ENCODE results near the gene RNF182.
"Not testable (repeated sequence)": the region's sequence is repeated elsewhere in the genome, so short reads cannot be mapped to it uniquely, and the experiment has no call there.

RNF182 gene

DNA sequence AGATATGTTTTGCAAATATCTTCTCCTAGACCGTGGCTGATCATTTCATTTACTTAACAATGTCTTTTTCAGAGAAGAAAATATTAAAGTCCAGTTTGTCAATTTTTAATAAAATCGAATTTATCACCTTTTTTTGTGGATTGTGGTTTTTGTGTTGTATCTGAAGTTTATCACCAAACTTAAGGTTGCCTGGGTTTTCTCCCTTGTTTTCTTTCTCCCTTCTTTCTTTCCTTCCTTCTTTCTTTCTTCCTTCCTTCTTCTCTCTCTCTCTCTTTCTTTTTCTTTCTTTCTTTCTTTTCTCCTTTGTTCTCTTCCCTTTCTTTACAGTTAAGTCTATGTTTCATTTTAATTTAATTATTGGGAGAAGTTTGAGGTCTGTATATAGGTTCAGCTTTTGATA, 68.7 kb downstream of the RNF182 start:
- DNase-seq (ENCODE audit: insufficient read length, low spot score) (no peak), FAIRE-seq (no peak)

DNA sequence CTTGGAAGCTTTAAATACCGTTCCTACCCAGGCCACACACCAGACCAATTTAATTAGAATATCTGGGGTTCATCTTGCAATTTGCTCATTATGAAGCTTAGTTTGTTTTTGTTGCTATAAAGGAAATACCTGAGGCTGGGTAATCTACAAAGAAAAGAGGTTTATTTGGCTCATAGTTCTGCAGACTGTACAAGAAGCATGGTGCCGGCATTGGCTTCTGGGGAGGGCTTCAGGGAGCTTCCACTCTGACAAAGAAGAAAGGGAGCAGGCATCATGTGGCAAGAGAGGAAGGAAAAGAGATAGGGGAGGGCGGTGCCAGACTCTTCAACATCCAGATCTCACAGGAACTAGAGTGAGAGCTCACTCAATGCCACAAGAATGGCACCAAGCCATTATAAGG, 73.6 kb downstream of the RNF182 start:
- DNase-seq (ENCODE audit: insufficient read length, low spot score) (no peak), FAIRE-seq (no peak)

DNA sequence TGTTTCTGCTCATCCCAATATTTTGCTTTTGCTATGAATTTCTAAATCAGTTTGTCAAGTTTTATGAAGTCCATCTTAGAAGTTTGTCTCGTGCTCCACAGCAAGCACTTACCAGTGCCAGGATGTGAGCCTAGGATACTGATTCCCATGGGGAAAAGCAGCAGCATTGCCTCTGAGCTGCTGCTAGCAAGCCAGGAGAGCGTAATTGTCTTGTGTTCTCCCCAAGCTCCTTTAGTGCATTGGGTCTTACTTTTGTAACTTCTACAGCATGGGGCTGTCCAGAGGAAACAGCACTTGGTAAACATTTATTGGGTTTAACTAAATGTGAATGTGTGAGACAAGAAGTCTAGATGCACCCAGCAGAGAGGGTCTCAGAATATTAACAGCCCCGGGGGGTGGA, 76.1 kb downstream of the RNF182 start:
- FAIRE-seq (no peak), DNase-seq (ENCODE audit: insufficient read length, low spot score) (no peak)

DNA sequence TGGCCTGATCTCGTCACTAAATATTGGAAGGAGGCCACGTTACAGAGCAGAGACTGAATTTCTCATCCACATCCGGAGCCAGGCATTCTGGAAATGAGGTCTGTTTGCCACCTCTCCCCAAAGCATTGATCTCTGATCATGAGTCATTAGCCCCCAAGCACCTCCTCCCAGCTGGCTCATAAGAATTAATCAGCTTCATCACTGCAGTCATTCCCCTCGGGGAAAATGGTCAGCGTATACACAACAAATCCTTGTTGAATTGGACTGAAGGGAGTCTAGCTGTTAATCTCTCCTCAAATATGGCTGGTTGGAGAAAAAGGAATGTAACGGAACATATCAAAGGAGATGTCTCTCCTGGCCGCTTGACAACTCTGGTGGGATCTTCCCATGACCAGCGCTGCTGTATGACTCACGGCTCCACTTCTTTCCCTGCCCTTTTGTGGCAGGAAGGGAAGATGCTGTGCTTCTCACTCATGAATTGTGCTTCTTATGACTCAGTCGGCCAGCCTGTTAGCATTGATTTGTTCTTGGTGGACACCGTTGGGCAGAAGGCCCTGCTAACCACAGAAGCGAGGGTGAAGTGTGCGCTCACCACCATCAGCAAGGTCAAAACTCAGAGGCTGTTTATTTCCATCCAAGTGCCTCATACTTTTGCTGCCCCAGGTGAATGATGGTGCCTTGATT, 76.7 kb downstream of the RNF182 start:
- FAIRE-seq = no peak

DNA sequence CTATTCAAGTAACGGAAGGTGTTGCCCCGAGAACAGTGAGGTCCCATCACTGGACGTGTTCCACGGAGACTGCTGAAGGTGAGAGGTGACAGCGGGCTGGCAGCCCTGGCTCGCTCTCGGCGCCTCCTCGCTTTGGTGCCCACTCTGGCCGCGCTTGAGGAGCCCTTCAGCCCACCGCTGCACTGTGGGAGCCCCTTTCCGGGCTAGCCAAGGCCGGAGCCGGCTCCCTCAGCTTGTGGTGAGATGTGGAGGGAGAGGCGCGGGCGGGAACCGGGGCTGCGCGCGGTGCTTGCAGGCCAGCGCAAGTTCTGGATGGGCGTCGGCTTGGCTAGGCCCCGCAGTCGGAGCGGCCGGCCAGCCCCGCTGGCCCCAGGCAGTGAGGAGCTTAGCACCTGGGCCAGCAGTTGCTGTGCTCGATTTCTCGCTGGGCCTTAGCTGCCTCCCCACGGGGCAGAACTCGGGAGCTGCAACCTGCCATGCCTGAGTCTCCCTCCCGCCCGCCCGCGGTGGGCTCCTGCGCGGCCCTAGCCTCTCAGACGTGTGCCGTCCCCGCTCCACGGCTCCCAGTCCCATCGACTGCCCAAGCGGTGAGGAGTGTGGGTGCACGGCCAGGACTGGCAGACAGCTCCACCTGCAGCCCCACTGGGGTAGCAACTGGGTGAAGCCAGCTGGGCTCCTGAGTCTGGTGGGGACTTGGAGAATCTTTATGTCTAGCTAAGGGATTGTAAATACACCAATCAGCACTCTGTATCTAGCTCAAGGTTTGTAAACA, 77.6 kb downstream of the RNF182 start:
- FAIRE-seq (no peak), DNase-seq (ENCODE audit: insufficient read length, low spot score) (no peak)

More for the DNA sequence above, 76.7 kb downstream of the RNF182 start:
- no peak for DNase-seq (ENCODE audit: insufficient read length, low spot score)

DNA sequence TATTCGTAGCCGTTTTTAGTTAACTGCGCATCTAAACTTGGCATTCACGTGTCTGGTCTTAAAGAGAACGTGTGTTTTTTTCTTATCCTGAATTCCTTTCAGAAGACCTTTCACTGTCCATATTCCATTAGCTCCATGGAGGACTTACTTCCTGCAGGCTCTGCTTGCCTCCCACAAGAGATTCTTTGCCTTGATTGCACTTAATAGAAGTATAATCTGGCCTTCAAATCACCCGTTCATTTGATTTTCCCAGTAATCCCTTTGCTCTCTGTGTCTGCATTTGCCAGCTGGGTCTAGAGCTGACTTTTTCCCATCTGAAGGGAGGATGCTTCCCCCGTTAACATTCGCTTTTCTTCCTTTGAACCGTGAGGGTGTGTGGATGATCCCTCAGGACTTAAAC, 79.5 kb downstream of the RNF182 start:
- no peak for DNase-seq (ENCODE audit: insufficient read length, low spot score)
- no peak for FAIRE-seq

DNA sequence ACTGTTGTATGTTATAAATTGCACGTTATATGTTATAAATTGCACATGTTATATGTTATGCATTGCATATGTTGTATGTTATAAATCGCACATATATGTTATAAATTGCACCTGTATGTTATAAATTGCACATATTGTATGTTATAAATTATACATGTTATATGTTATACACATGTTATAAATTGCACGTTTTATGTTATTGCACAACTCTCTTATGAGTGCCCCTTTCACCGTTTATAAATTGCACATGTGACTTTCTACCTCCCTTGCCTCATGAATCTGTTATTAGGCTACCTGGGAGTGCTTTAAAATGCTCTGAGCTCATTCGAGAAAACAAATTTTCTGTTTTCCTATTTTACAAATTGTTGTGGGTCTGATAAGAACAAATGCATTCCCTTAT, 84.1 kb downstream of the RNF182 start:
- DNase-seq (ENCODE audit: insufficient read length, low spot score) (no peak), FAIRE-seq (no peak)

DNA sequence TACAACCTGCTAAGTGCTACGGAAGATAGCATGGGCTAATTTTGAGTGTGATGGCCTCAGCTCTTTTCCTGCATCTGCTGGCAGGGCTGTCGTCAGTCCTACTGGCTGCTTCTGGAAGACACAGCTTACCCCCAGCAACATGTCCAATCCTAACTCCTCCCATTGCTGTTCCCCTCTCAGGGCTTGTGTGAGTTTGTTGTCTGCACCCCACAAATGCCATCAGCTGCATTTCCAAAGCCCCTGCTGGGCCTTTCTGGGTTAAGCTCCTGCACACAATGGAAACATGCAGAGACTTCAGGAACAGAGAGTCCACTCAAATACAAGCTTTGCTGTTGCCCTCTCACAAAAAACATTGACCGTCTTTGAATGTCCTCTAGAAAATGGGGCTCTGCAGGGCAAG, 84.7 kb downstream of the RNF182 start:
- no peak for FAIRE-seq
- no peak for DNase-seq (ENCODE audit: insufficient read length, low spot score)

DNA sequence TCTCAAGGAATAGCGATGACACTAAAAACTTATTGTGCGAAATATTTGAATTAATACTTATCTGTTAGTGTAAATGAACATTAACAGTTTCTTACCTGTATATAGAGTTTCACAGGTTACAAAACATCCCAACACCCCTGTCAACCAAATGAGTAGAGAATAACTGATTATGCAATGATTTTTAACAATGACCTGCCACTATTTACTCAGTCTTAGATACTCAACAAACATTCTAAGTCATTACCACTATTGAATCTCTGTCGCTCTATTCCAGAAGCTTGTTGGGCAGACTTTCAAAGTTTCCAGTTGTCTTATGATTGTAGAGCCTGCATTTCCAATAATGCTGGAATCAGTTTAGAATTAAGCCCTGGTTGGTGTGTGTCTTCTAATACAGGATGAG, 85.5 kb downstream of the RNF182 start:
- FAIRE-seq (no peak), DNase-seq (ENCODE audit: insufficient read length, low spot score) (no peak)

DNA sequence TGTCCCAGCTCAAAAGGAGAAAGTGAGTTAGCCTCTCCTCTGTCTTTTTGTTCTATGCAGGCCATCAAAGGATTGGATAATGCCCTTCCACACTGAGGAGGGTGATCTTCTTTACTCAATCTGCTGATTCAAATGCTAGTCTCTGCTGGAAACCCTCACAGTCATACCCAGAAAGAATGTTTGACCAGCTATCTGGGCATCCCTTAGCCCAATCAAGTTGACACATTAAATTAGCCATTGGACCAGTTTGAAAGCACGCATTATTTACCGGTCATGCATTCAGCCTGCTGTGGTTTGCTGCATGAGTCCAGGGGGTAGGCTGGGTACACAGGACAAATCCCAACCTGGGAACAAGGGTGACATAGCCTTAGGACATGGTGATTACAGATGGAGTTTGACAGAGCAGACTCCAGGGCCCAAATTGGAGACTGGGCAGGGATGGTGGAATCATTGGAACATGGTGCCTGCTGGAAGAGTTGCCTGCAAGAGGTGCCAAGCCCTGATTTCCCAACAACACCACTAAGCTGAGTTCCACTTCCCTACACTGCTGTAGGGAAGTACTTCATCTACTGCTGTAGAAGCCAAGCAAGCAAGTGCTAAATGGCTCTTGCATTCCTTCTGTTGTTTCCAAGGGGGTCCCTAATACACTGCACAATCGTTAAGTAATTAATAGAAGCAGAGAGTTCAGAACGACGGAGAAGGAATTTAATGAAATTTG, 87.7 kb downstream of the RNF182 start:
- DNase-seq (ENCODE audit: insufficient read length, low spot score) = no peak
- no peak for FAIRE-seq

DNA sequence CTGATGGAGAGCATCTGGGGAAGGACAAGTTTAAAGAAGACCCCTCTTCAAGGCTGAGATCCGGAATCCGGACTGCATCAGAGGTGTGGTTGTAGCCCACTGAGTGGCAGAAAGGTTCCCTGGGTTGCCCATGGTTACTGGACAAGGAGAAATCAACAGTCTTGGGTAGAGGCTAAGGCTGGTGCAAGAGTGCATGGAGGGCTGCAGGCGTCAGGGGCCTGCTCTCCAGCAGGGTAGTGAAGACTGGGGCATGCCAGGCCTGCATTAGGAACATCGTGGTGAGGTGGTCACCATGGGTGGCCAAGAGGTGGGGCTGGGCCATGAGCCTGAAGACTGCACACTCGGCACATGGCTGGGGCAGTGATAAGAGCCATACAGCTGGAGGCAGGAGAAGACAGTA, 91.2 kb downstream of the RNF182 start:
- no peak for FAIRE-seq

DNA sequence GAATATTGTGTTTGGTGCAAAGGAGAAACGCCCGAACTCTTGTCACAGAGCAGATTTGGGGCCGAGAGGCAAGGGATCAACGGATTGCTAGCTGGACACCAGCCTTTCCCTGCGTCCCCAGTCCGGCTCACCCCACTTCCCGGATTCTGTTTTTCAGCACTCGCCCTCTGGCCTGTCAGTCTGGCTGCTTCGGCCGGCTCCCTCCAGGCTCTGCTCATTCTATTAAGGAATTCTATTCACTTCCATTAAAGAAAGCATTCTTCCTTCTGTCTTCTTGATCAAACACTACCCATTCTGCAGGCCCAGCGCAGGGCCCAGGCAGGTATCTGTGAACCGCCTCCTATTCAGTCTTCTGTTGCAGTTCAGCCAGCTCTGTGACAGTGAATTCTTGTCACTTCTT, 91.7 kb downstream of the RNF182 start:
- no peak for DNase-seq (ENCODE audit: insufficient read length, low spot score)

More for the DNA sequence above, 91.2 kb downstream of the RNF182 start:
- no peak for DNase-seq (ENCODE audit: insufficient read length, low spot score)

DNA sequence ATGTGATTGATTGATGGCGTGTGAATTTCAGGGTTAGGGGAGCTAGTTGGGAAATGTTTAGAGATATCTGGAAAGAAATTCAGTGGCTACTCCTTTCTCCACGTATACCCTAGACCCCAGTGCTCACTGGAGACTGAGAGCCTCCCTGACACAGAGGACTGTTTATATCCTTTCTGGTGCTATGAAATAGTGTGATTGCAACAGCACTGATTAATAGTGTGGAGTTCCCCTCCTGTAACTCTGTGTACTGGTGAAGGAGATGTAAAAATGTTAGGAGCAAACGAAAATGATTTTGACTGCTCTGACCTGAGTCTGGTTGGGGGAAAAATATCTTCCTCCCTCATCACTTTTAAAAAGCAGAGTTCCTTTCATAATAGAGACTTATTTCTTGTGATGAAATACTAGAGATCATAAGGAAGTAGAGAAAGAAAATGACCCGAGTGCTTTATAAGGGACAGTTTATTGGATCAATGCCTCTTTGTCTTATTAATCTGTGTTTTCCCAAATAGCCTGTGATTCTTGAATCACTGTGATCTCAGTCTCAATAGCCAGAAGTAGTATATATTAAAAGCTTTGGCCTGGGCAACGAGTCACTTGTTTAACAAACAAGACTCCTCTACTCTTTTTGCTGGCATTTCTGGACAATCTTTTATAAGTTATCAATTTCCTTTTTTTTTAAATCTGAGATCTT, 92.3 kb downstream of the RNF182 start:
- no peak for DNase-seq (ENCODE audit: insufficient read length, low spot score)
- FAIRE-seq = no peak

More for the DNA sequence above, 91.7 kb downstream of the RNF182 start:
- FAIRE-seq = no peak

DNA sequence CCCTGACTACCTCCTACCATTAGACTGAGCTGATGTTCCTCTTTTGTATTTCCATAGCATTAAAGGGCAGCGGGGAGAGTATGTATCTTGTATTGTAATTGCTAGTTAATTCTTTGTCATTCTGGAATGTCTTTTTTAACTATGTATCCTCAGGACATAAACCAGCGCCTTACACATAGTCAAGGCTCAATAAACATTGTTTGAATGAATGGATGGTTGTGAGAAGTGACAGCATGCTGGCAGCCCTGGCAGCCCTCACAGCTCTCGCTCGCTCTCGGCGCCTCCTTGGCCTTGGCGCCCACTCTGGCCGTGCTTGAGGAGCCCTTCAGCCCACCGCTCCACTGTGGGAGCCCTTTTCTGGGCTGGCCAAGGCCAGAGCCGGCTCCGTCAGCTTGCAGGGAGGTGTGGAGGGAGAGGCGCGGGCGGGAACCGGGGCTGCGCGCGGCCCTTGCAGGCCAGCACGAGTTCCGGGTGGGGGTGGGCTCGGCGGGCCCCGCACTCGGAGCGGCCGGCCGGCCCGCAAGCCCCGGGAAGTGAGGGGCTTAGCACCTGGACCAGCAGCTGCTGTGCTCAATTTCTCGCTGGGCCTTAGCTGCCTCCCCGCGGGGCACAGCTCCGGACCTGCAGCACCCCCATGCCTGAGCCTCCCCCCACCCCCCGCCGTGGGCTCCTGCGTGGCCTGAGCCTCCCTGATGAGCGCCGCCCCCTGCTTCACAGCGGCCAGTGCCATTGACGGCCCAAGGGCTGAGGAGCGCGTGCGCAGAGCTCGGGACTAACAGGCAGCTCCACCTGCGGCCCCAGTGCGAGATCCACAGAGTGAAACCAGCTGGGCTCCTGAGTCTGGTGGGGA, 93.1 kb downstream of the RNF182 start:
- DNase-seq (ENCODE audit: insufficient read length, low spot score) = no peak

DNA sequence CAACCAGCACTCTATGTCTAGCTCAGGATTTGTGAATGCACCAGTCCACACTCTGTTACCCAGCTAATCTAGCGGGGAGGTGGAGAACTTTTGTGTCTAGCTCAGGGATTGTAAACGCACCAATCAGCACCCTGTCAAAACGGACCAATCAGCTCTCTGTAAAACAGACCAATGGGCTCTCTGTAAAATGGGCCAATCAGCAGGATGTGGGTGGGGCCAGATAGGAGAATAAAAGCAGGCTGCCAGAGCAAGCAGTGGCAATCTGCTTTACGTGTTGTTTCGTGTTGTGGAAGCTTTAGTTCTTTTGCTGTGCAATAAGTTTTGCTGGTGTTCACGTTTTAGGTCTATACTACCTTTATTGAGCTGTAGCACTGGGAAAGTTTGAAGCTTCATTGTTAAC, 93.8 kb downstream of the RNF182 start:
- not testable (repeated sequence) for FAIRE-seq; DNase-seq (ENCODE audit: insufficient read length, low spot score)

More for the DNA sequence above, 93.1 kb downstream of the RNF182 start:
- FAIRE-seq = no peak

DNA sequence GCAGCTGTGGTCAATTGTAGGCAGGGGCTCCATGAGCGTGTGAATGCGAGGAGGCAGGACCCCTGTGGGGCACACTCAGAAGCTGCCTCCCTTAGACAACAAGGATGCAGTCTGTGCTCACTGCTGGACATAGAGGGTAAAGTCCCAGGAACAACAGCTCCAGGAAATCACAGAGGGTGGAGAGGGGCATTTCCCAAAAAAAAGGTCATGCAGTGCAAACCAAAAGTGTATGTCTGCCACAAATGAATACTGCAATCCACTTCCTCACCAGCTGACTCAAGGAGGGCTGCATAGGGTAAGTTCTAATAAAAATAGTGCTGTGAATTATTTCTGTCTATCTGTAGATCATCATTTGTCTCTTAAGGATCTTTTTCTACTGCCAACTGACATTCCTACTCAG, 95.8 kb downstream of the RNF182 start:
- DNase-seq (ENCODE audit: insufficient read length, low spot score) (no peak), FAIRE-seq (no peak)

DNA sequence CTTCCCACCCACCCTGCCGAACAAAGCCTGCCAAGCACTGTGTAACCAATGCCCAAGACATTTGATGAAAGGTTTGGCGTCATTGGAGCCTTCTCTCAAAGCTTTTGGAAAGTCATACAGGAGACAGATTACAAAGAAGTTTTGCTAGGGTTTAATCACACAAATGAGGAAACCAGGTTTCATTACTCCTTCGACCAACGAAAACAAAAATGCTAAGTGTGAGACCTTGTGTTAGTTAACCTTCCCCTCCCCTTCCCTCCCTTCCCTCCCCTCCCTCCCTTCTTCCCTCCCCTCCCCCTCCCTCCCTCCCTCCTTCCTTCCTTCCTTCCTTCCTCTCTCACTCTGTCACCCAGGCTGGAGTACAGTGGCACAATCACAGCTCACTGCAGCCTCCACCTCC, 96.7 kb downstream of the RNF182 start:
- FAIRE-seq (no peak), DNase-seq (ENCODE audit: insufficient read length, low spot score) (no peak)

DNA sequence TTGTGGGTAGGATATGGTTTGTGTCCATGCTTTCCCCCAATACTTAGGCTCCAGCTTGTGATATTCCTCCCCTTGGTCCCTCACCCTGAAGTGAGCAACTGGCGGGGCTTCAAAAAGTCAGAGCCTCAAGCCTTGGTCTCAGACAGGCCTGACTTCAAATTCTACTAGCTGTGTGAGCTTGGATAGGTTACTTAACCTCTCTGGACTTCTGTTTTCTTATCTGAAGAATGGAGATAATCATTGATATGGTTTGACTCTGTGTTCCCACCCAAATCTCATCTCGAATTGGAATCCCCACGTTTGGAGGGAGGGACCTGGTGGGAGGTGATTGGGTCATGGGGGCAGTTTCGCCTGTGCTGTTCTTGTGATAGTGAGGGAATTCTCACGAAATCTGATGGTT, 97.9 kb downstream of the RNF182 start:
- no peak for FAIRE-seq
- DNase-seq (ENCODE audit: insufficient read length, low spot score) = no peak

DNA sequence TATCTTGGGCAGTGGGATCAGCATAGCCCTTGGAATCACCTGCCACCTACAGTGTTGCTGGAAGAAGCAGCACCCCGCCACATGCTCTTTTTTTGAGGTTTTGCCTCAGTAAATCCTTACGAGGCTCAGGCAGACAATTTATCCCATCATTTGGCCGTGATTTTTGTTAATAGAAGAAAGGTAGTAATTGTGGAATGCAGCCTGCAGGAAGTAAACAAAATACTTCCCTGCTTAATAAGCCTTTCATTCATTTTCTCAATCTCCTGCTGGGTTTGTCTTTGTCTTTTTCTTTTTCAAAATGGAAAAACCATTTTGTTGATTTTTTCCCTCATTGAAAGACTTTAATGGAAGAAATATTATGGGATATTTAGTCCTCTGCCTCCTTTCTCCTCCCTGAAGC, 99.1 kb downstream of the RNF182 start:
- no peak for FAIRE-seq
- no peak for DNase-seq (ENCODE audit: insufficient read length, low spot score)

DNA sequence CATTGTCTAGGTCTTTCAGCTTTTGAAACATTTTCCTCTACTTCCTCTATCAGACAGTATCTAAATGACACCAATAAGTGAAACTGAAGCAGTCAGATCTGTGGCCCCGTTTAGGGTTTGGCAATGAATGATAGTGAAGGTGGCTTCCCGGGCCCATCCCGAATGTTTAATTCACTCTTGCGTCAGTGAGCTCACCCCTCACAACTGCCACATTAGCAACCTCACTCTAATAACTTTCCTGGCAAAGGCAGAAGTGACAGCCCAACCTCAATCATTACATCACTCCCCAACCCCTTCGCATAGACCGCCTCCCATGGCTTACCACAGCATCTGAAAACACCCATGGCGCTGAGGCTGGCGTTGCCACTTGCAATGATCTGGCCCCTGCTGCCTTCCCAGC, 100.4 kb downstream of the RNF182 start:
- DNase-seq (ENCODE audit: insufficient read length, low spot score) (no peak), FAIRE-seq (no peak)
